OCI-LY3 (cell line): ENCODE results near the gene FBXW7.

Source experiments
- CTCF ChIP-seq: fragments of 200-600, 300-600 bp; sonication (generic); IDR thresholded peaks from 2 replicates; pipeline ENCODE4 v1.5.1; 2014; ENCODE audit warnings: antibody characterized with exemption, low read length, low read depth
- EZH2phosphoT487 ChIP-seq: fragments of 200-600 bp; shearing (Covaris generic); IDR thresholded peaks from 2 replicates; pipeline ENCODE4 v1.6.1; 2018; ENCODE audit warnings: antibody characterized with exemption, mixed run types, low read depth

GRCh38 chr4:152307669-152308068 lies 228.2 kb downstream of the FBXW7 start:
- TF ChIP-seq EZH2phosphoT487: no peak
- peak; percentile 16; the same call in 1 of the 2 replicates for TF ChIP-seq CTCF
